HG03066 (cell line): Measurements from ENCODE around the gene KRT6C.
"Not testable (repeated sequence)": the region's sequence is repeated elsewhere in the genome, so short reads cannot be mapped to it uniquely, and the experiment has no call there.

Experiments
- ATAC-seq: cut with Tn5 transposase; IDR thresholded peaks from one replicate; pipeline ENCODE4 v1.9.1; 2021; ENCODE audit warnings: low read depth; ENCODE audit not compliant: unreplicated experiment

Gene KRT6C

DNA sequence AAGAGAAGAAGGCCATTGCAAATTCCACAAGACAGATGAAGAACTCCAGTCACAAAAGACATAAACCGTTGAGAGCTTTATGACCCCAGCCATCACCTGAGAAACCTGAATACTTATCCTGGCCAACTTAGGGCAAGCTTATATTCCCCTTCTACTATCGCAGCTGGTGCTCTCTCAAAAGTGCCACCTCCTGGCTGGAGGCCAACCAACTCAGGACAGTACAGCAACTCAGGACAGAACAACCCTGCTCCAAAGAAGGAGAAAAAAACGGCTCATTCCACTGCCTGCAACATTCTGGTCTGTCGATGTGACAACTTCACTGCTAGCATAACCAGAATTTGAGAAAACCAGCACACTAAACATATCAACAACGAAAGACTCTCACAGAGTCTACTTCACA, 11.9 kb downstream of the KRT6C start:
- ATAC-seq: no peak

DNA sequence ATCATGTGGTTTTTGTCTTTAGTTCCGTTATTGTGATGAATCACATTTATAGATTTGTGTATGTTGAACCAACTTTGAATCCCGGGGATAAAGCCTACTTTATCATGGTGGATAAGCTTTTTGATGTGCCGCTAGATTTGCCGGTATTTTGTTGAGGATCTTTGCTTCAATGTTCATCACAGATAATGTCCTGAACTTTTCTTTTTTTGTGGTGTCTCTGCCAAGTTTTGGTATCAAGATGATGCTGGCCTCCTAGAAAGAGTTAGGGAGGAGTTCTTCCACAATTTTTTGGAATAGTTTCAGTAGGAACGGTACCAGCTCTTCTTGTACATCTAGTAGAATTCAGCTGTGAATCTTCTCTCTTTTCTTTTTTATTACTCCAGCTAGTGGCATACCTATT, 14.7 kb downstream of the KRT6C start:
- no peak for ATAC-seq

DNA sequence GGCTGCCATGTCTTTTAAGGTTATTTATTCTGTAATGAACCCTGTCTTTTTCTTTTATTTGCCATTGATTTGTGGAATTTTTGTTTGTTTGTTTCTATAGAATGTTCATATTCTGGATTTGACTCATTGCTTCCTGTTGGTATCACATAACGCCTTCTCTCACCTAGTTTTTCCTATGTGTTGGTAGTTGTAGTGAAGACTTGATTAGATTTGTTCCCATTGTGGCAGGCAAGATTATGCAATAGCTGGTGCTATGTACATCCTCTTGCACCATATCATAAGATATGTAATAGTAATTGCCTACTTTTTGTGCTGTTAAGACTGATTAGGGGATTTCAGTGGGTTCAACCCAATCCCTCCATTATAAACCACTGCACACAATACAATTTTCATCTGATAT, 17.8 kb downstream of the KRT6C start:
- ATAC-seq: no peak

DNA sequence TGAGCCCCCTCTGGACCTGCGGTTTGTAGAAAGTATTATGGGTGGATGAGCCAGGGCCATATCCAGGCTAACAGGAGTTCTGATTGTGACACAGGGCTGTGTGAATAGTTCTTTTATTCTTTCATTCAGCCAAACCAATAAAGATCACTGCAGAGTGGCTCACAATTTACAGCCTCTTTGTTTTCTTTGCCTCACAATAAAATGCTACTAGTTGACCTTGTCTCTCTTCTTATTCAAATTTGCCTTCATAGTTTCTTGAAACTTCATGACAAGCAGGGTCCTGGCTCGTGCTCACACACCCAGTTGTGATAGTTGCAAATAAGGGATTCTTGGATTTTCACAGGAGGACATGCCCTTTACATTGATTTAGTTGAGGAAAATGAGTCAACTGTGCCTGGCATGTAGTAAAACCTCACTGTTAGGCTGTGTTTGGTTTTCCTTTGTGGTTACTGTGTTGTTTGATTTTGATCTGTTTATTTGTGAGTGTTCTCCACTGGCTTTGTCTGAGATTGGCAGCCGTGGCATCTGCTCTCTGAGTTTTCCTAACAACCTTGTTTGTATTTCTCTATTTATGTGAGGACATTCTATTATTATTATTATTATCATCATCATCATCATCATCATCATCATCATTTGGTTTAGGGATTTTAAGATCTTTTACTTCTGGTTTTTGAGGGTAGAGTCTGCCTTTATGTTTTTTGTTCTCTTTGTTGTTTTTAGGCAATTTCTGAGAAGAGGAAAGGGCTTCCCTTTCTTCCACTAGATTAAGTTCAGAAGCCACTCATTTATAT, 19.0 kb downstream of the KRT6C start:
- no peak for ATAC-seq

DNA sequence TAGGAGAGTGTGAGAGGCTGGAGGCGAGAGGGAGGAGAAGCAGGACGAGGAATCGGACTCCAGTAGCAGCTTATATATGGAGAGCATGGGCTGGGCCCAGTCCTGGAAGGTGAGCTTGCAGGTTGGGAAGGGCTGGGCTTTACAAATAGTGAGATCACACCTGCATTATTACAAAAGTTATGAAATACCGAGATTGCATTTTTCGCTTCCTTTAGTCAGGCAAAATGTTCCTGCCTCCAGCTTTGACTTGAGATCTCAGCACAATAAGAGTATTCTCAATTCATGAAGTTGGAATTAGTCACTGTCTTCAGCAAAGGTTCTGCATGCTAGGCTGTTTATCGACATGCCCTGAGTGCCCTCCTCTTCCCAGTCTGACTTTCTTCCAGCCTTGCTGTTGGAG, 21.5 kb downstream of the KRT6C start, which contains the start of gene KRT6B:
KRT6B (minus strand) TSS at position 46 of the 400 bp plus-strand sequence. CDS start 68 bp downstream, outside the sequence.
- no peak for ATAC-seq

GRCh38 chr12:52448228-52448627, 25.4 kb downstream of the KRT6C start:
- ATAC-seq: no peak

DNA sequence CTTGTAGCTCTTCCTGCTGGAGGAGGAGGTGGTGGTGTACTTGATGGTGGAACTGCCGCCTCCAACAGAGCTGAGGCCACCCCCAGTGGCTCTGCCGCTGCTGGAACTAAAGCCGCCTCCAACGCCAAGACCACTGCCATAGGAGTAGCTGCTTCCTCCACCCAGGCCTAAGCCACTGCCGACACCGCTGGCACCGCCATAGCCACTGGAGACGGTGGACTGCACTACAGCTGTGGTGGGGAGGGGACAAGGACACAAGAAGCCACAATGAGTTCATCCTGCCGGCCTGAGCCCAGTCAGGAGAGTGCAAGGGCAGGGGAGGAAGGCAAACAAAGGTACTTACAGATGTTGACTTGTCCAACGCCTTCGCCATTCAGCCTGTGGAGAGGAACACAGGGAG, 26.4 kb downstream of the KRT6C start:
- ATAC-seq: not testable (repeated sequence)

DNA sequence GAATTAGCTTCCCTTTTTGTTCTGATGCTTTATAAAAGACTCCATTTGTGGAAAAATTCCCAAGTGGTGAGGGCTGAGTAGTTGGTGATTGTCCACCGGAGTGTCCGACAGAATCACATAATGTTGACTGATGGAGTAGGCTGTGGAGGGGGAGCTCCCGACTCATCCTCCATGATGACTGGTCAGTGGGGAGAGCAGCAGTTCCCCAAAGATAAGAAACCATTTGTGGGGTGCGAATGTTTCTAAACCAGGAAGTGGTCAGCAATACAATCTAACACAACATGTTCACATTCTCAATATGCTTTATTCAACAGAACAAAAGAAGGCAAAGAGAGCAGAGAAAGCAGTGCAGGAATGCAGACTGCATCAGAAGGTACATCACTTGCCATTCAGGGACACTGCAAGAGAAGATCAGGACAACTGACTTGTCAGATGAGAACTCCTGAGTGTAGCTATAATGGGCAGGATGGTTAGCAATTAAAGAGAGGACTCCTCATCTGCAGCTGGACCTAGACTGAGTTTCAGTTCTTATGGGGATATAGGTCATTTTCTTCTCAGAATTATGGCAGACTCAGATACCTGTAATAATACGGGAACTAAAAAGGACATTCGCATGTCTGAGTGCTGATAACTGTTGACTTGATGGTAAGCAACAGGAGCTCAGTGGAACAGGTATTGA, 27.1 kb downstream of the KRT6C start:
- ATAC-seq: no peak

GRCh38 chr12:52445876-52446275, 27.7 kb downstream of the KRT6C start:
- ATAC-seq: no peak

- ATAC-seq: no peak
Observed at GRCh38 chr12:52444647-52445595, 28.7 kb downstream of the KRT6C start.

DNA sequence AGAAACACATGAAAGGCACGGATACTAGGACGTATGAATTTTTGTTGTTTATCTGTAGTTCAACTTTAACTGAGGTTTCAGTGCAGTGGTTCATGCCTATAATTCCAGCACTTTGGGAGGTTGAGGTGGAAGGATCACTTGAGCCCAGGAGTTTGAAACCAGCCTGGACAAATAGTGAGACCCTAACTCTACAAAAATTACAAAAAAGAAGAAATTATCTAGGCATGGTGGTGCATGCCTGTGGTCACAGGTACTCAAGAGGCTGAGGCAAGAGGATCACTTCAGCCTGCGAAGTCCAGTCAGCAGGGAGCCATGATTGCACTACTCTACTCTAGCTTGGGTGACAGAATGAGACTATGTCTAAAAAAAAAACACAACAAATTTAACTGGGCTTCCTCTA, 29.6 kb downstream of the KRT6C start:
- no peak for ATAC-seq

GRCh38 chr12:52442600-52443061, 31.0 kb downstream of the KRT6C start:
- no peak for ATAC-seq

DNA sequence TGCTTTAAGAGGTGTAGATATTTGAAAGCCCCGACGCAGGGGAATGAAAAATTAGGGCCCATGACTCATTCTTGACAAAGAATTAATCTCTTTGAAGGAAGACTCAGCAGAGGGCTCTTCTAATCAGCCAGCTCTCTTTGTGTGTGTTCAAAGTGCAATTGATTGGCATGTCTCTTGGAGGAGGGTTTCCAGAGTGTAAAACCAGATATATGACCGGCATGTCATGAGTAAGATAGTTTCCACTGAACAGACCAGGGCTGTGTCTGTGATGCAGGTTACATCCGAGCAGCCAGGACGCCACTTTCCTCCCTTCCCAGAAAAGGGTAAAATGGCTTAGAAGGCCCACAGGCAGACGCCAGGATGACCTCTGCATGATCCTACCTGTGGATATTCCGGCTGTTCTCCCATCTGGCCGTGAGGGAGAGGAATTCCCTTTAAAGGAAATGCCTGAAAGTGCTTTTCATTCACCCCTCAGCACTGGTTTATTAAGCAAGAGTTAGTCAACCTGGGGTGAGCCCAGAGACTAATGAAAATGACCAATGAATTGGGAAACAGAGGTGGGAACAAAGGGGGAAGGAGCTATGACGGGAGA, 32.2 kb downstream of the KRT6C start:
- no peak for ATAC-seq

GRCh38 chr12:52440821-52441319, 32.7 kb downstream of the KRT6C start:
- no peak for ATAC-seq

- ATAC-seq: no peak
Observed at GRCh38 chr12:52439845-52440244, 33.8 kb downstream of the KRT6C start.

- no peak for ATAC-seq
Observed at GRCh38 chr12:52439420-52439819, 34.2 kb downstream of the KRT6C start.

- no peak for ATAC-seq
Observed at GRCh38 chr12:52438305-52439301, 35.0 kb downstream of the KRT6C start.

DNA sequence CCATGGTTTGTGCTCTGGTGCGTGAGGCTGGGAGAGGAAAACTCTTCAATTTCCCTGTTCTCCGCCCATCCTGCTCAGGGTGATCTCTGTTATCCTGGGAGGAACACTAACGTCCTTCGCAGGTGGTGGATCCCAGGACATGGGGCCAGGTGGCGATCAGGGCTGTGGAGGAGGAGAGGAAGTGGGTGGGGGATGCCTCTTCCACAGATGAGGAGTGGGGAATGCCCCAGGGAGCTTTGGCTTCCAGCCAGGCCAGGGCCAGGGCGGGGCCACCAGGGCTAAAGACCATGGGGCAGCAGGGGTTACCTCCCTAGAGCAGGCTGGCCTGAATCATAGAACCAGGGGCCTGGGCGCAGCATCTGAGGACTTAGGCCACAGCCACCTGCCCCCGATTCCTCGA, 36.1 kb downstream of the KRT6C start:
- no peak for ATAC-seq

- ATAC-seq: no peak
Observed at GRCh38 chr12:52436828-52437474, 36.7 kb downstream of the KRT6C start.
